ENCODE measurements around the gene KCNJ18. TPM values are rescaled to one million over a fixed set of nuclear protein-coding genes. Genes with fewer than 3 reads are reported as not detected.
"Not testable (repeated sequence)": the region's sequence is repeated elsewhere in the genome, so short reads cannot be mapped to it uniquely, and the experiment has no call there.

Gene KCNJ18
- total RNA-seq, 4 donors from 2014 or later: not detected

GRCh38 chr17:21698437-21699075 lies 6.2 kb downstream of the KCNJ18 start:
- intact Hi-C loops (cut with DNase I; ENCODE audit: low total_unique reads); H3K4me1 ChIP-seq; H3K36me3 ChIP-seq; ATAC-seq; H3K27ac ChIP-seq; DNase-seq; H3K9me3 ChIP-seq; in situ Hi-C loops (cut with MboI; ENCODE audit: low sequenced_read_pairs in 4 of 4); H3K27me3 ChIP-seq; H3K4me3 ChIP-seq: not testable (repeated sequence)

GRCh38 chr17:21699124-21699523 lies 6.8 kb downstream of the KCNJ18 start:
- DNase-seq; H3K27ac ChIP-seq; intact Hi-C loops (cut with DNase I; ENCODE audit: low total_unique reads); in situ Hi-C loops (cut with MboI; ENCODE audit: low sequenced_read_pairs in 4 of 4); H3K27me3 ChIP-seq; H3K9me3 ChIP-seq; H3K4me3 ChIP-seq; H3K36me3 ChIP-seq; ATAC-seq; H3K4me1 ChIP-seq: not testable (repeated sequence)

- H3K4me3 ChIP-seq; ATAC-seq; H3K27me3 ChIP-seq; DNase-seq; H3K27ac ChIP-seq; H3K36me3 ChIP-seq; intact Hi-C loops (cut with DNase I; ENCODE audit: low total_unique reads); H3K4me1 ChIP-seq; H3K9me3 ChIP-seq: not testable (repeated sequence)
- in situ Hi-C loops (cut with MboI; ENCODE audit: low sequenced_read_pairs in 4 of 4): loop anchor here (25.0 kb wide), 1 partner anchor 287 kb away; no protein-coding TSS in a partner anchor
Measured at GRCh38 chr17:21699573-21700236, 7.4 kb downstream of the KCNJ18 start.

- intact Hi-C loops (cut with DNase I; ENCODE audit: low total_unique reads); H3K36me3 ChIP-seq; H3K4me3 ChIP-seq; DNase-seq; H3K27me3 ChIP-seq; H3K27ac ChIP-seq; H3K4me1 ChIP-seq; ATAC-seq; H3K9me3 ChIP-seq: not testable (repeated sequence)
- in situ Hi-C loops (cut with MboI; ENCODE audit: low sequenced_read_pairs in 4 of 4): loop anchor here (25.0 kb wide), 1 partner anchor 289 kb away; no protein-coding TSS in a partner anchor
Measured at GRCh38 chr17:21701090-21701489, 8.8 kb downstream of the KCNJ18 start.

DNA sequence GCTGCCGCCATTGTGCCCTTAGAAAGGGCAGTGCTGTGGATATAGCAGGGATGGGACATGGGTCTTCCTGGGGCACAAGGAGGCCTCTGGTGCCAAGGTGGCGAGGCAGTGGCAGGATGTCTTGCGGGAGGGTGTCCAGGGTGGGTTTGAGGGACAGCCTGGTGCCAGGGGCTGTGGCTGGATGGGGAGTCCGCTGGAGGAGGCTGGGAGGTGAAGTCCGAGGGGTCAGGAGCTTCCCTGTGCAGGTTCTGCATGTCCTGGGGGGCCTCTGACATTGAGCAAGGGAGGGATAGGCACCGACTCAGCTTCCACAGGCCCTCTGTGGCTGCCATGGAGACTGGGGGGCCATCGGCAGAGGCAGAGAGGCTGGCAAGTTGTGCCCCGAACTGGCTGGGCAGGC lies 9.7 kb downstream of the KCNJ18 start:
- DNase-seq; intact Hi-C loops (cut with DNase I; ENCODE audit: low total_unique reads); H3K4me1 ChIP-seq; H3K27ac ChIP-seq; H3K4me3 ChIP-seq; H3K27me3 ChIP-seq; H3K36me3 ChIP-seq; H3K9me3 ChIP-seq; ATAC-seq: not testable (repeated sequence)
- in situ Hi-C loops (cut with MboI; ENCODE audit: low sequenced_read_pairs in 4 of 4): loop anchor here (25.0 kb wide), 1 partner anchor 290 kb away; no protein-coding TSS in a partner anchor

DNA sequence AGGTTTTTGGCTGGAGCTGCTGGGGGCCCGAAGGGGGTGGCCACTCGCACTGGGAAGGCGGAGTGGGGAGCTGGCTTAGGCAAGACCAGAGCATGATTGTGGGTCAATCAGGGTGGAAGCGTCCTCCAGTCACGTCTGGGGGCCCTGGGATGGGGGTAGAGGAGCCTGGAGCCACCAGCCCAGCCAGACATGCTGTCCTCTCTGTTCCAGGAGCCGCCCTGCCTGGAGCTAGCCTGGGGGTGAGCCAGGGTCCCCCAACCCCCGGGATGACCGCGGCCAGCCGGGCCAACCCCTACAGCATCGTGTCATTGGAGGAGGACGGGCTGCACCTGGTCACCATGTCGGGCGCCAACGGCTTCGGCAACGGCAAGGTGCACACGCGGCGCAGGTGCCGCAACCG lies 10.2 kb downstream of the KCNJ18 start:
- H3K4me1 ChIP-seq; DNase-seq; ATAC-seq; H3K27ac ChIP-seq; intact Hi-C loops (cut with DNase I; ENCODE audit: low total_unique reads); H3K36me3 ChIP-seq; H3K9me3 ChIP-seq; H3K27me3 ChIP-seq; H3K4me3 ChIP-seq: not testable (repeated sequence)
- in situ Hi-C loops (cut with MboI; ENCODE audit: low sequenced_read_pairs in 4 of 4): loop anchor here (25.0 kb wide), 1 partner anchor 290 kb away; no protein-coding TSS in a partner anchor

DNA sequence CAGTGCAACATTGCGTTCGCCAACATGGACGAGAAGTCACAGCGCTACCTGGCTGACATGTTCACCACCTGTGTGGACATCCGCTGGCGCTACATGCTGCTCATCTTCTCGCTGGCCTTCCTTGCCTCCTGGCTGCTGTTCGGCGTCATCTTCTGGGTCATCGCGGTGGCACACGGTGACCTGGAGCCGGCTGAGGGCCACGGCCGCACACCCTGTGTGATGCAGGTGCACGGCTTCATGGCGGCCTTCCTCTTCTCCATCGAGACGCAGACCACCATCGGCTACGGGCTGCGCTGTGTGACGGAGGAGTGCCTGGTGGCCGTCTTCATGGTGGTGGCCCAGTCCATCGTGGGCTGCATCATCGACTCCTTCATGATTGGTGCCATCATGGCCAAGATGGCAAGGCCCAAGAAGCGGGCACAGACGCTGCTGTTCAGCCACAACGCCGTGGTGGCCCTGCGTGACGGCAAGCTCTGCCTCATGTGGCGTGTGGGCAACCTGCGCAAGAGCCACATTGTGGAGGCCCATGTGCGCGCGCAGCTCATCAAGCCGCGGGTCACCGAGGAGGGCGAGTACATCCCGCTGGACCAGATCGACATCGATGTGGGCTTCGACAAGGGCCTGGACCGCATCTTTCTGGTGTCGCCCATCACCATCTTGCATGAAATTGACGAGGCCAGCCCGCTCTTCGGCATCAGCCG lies 10.8 kb downstream of the KCNJ18 start:
- ATAC-seq; H3K4me1 ChIP-seq; H3K4me3 ChIP-seq; H3K27ac ChIP-seq; H3K27me3 ChIP-seq; intact Hi-C loops (cut with DNase I; ENCODE audit: low total_unique reads); H3K9me3 ChIP-seq; DNase-seq; H3K36me3 ChIP-seq: not testable (repeated sequence)
- in situ Hi-C loops (cut with MboI; ENCODE audit: low sequenced_read_pairs in 4 of 4): loop anchor here (25.0 kb wide), 1 partner anchor 291 kb away; no protein-coding TSS in a partner anchor

DNA sequence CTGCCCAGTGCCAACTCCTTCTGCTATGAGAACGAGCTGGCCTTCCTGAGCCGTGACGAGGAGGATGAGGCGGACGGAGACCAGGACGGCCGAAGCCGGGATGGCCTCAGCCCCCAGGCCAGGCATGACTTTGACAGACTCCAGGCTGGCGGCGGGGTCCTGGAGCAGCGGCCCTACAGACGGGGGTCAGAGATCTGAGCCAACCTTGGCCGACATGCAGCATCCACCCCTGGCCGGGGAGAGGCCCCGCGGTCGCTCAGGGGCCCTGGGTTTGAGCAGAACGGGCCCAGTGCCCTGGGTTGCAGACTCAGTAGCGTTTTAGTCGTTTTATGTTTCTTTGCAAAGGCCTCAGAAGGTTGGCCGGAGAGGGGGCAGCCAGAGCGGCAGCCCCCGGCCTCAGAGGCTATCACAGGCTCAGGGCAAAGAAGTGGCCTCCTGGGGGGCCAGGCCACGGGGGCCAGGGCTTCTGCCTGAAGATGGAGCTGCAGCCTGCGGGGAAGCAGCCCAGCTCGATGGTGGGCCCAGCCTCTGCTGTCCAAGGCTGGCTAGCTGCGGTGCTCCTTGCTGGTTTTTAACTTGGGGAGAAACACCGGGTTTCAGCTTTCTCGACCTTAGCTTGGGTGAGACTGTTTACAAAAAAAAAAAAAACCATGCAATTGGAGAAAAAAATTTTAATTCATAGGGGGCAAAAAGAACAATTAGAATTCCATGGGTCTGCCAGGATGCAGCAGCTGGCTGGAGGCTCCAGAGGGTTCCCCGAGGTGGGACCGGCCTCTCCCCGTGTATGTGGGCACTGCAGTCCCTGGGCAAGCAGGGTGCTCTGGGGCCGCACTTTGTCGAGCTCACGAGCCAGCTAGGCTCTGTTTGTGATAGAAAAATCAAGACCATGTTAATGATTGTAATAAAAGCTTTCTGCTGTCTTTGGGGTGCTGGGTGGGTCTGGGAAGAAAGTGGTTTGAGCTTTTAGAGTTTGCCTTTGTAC lies 11.9 kb downstream of the KCNJ18 start:
- H3K9me3 ChIP-seq; H3K4me1 ChIP-seq; H3K36me3 ChIP-seq; ATAC-seq; intact Hi-C loops (cut with DNase I; ENCODE audit: low total_unique reads); H3K4me3 ChIP-seq; DNase-seq; H3K27me3 ChIP-seq; H3K27ac ChIP-seq: not testable (repeated sequence)
- in situ Hi-C loops (cut with MboI; ENCODE audit: low sequenced_read_pairs in 4 of 4): loop anchor here (25.0 kb wide), 1 partner anchor 292 kb away; no protein-coding TSS in a partner anchor

Data from gastrocnemius medialis (tissue), 4 donors.